ENCODE results near the gene AURKAIP1. TPM values are rescaled to one million over a fixed set of nuclear protein-coding genes. Genes with fewer than 3 reads are reported as not detected.

The AURKAIP1 gene
- total and polyA plus RNA-seq, 2 of the 13 experiments (the other 11 are each of a cell fraction or from before 2014, with no cell fraction given): 69.5 to 175 TPM

DNA sequence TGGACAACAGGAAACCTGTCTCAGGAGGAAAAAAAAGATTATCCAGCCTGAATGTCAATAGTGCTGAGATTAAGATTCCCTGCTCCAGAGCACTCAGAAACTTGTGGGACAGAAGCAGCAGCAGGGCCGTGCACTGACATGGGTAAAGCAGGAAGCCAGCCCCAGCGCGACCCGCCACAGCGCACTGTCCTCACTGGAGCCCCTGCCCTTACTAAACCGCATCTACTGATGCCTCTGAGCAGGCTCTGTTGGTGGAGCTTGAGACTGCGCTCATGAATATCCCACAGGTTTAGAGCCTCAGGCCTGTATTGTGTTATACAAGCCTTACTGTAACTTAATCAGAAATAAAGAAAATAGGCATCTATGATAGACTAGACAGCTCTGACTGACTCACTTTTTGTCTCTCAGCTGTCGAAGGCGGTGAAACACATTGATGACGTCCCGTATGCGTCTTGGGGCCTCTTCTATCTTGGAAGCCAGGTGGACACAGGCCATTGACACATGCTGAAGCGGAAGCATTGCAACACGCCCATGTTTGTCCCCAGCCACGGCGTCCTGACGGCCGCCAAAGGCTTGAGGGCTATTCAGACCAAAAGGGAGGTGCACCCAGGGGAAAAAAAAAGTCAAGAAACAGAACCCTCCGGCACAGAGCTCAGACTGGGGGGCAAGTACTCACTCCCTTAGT is 23.0 kb upstream of the AURKAIP1 start (continued):
- TF ChIP-seq, protein P1, sequence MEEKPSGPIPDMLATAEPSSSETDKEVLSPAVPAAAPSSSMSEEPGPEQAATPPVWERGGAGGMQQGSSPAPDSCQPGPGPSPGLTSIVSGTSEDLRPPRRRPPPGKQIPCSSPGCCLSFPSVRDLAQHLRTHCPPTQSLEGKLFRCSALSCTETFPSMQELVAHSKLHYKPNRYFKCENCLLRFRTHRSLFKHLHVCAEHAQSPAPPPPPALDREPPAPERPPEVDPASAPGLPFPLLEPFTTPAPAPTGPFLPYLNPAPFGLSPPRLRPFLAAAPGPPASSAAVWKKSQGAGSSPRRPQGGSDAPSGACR (CRISPR knock-in tag; IDR thresholded peaks at IDR 0.05): peak; percentile 42; the same call in 1 of the 2 replicates
- TF ChIP-seq, protein P2, sequence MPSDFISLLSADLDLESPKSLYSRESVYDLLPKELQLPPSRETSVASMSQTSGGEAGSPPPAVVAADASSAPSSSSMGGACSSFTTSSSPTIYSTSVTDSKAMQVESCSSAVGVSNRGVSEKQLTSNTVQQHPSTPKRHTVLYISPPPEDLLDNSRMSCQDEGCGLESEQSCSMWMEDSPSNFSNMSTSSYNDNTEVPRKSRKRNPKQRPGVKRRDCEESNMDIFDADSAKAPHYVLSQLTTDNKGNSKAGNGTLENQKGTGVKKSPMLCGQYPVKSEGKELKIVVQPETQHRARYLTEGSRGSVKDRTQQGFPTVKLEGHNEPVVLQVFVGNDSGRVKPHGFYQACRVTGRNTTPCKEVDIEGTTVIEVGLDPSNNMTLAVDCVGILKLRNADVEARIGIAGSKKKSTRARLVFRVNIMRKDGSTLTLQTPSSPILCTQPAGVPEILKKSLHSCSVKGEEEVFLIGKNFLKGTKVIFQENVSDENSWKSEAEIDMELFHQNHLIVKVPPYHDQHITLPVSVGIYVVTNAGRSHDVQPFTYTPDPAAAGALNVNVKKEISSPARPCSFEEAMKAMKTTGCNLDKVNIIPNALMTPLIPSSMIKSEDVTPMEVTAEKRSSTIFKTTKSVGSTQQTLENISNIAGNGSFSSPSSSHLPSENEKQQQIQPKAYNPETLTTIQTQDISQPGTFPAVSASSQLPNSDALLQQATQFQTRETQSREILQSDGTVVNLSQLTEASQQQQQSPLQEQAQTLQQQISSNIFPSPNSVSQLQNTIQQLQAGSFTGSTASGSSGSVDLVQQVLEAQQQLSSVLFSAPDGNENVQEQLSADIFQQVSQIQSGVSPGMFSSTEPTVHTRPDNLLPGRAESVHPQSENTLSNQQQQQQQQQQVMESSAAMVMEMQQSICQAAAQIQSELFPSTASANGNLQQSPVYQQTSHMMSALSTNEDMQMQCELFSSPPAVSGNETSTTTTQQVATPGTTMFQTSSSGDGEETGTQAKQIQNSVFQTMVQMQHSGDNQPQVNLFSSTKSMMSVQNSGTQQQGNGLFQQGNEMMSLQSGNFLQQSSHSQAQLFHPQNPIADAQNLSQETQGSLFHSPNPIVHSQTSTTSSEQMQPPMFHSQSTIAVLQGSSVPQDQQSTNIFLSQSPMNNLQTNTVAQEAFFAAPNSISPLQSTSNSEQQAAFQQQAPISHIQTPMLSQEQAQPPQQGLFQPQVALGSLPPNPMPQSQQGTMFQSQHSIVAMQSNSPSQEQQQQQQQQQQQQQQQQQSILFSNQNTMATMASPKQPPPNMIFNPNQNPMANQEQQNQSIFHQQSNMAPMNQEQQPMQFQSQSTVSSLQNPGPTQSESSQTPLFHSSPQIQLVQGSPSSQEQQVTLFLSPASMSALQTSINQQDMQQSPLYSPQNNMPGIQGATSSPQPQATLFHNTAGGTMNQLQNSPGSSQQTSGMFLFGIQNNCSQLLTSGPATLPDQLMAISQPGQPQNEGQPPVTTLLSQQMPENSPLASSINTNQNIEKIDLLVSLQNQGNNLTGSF (CRISPR knock-in tag; IDR thresholded peaks at IDR 0.05): no peak
- TF ChIP-seq CEBPB (IDR thresholded peaks at IDR 0.05; ENCODE audit: borderline replicate concordance, low read depth, low read length) (peak; percentile 79), ZNF235 (CRISPR knock-in tag; IDR thresholded peaks at IDR 0.05; ENCODE audit: borderline replicate concordance) (no peak), ZNF10 (CRISPR knock-in tag; IDR thresholded peaks at IDR 0.05; ENCODE audit: borderline replicate concordance, low read depth) (no peak), KMT2B (CRISPR knock-in tag; IDR thresholded peaks at IDR 0.05) (no peak), POLR2G (IDR thresholded peaks at IDR 0.05; ENCODE audit: low read depth, low read length) (peak; percentile 40; the same call in 1 of the 2 replicates), SRSF1 (optimal IDR thresholded peaks at IDR 0.05; ENCODE audit: low read depth, low read length) (no peak), ZC3H13 (CRISPR knock-in tag; IDR thresholded peaks at IDR 0.05) (no peak), MYC (CRISPR knock-in tag; IDR thresholded peaks at IDR 0.05; ENCODE audit: borderline replicate concordance) (peak; percentile 26; the same call in 1 of the 2 replicates), GABPB1 (CRISPR knock-in tag; IDR thresholded peaks at IDR 0.05) (peak; percentile 45), ZNF253 (CRISPR knock-in tag; IDR thresholded peaks at IDR 0.05; ENCODE audit: borderline replicate concordance) (no peak), ZNF615 (CRISPR knock-in tag; IDR thresholded peaks at IDR 0.05; ENCODE audit: borderline replicate concordance) (no peak), MIER3 (CRISPR knock-in tag; IDR thresholded peaks at IDR 0.05; ENCODE audit: borderline replicate concordance) (0 out of 2 replicates have a peak, but pooled peaks have one; percentile 21), ZBTB38 (CRISPR knock-in tag; IDR thresholded peaks at IDR 0.05) (0 out of 2 replicates have a peak, but pooled peaks have one; percentile 35), SP5 (CRISPR knock-in tag; IDR thresholded peaks at IDR 0.05; ENCODE audit: borderline replicate concordance, low read depth) (no peak)
- TF ChIP-seq, protein P3, sequence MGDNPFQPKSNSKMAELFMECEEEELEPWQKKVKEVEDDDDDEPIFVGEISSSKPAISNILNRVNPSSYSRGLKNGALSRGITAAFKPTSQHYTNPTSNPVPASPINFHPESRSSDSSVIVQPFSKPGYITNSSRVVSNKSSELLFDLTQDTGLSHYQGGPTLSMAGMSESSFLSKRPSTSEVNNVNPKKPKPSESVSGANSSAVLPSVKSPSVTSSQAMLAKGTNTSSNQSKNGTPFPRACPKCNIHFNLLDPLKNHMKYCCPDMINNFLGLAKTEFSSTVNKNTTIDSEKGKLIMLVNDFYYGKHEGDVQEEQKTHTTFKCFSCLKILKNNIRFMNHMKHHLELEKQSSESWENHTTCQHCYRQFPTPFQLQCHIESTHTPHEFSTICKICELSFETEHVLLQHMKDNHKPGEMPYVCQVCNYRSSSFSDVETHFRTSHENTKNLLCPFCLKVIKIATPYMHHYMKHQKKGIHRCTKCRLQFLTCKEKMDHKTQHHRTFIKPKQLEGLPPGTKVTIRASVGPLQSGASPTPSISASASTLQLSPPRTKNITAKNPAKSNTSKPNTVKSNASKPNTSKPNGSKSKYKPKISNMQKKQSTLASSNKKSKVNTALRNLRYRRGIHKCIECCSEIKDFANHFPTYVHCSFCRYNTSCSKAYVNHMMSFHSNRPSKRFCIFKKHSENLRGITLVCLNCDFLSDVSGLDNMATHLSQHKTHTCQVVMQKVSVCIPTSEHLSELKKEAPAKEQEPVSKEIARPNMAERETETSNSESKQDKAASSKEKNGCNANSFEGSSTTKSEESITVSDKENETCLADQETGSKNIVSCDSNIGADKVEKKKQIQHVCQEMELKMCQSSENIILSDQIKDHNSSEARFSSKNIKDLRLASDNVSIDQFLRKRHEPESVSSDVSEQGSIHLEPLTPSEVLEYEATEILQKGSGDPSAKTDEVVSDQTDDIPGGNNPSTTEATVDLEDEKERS (CRISPR knock-in tag; IDR thresholded peaks at IDR 0.05): peak; percentile 58; the same call in 1 of the 2 replicates
- TF ChIP-seq, protein P4, sequence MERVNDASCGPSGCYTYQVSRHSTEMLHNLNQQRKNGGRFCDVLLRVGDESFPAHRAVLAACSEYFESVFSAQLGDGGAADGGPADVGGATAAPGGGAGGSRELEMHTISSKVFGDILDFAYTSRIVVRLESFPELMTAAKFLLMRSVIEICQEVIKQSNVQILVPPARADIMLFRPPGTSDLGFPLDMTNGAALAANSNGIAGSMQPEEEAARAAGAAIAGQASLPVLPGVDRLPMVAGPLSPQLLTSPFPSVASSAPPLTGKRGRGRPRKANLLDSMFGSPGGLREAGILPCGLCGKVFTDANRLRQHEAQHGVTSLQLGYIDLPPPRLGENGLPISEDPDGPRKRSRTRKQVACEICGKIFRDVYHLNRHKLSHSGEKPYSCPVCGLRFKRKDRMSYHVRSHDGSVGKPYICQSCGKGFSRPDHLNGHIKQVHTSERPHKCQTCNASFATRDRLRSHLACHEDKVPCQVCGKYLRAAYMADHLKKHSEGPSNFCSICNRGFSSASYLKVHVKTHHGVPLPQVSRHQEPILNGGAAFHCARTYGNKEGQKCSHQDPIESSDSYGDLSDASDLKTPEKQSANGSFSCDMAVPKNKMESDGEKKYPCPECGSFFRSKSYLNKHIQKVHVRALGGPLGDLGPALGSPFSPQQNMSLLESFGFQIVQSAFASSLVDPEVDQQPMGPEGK (CRISPR knock-in tag; IDR thresholded peaks at IDR 0.05): no peak
